WTC11 (cell line): ENCODE measurements around the gene GATD1. TPM values are rescaled to one million over a fixed set of nuclear protein-coding genes. Genes with fewer than 3 reads are reported as not detected.

Experiments used
- ATAC-seq: fragments of 200-7000 bp; cut with Tn5 transposase; 2 replicates; pipeline ENCODE4 v1.10.0; 2021; ENCODE audit warnings: mild to moderate bottlenecking, moderate library complexity
- Bru-seq: library from RNA; stranded (reverse); fragments of 400-500 nt; gene quantifications from one replicate; lab custom pipeline; 2021; lab: Mats Ljungman, UMichigan
- CTCF ChIA-PET: fragments of 300-600 bp; sonication (Branson Sonifier 250); formaldehyde crosslinking; loops from one replicate; lab custom pipeline; 2021; ENCODE audit warnings: antibody characterized with exemption; lab: Charles Lee
- POLR2A ChIA-PET: fragments of 350-600 bp; sonication (Branson Sonifier 250); formaldehyde crosslinking; loops from one replicate; lab custom pipeline; 2021; ENCODE audit warnings: antibody characterized with exemption; lab: Charles Lee
- DNase-seq: peaks from one replicate; pipeline ENCODE4 v3.0.0; 2021; ENCODE audit warnings: low spot score
- H3K27ac Mint-ChIP-seq: 2 replicates; pipeline ENCODE4 v1.8.0; 2021; ENCODE audit warnings: mixed read lengths
- H3K27me3 Mint-ChIP-seq: 2 replicates; pipeline ENCODE4 v1.8.0; 2021; ENCODE audit warnings: low read depth, mild to moderate bottlenecking, moderate library complexity, mixed read lengths
- H3K36me3 Mint-ChIP-seq: 2 replicates; pipeline ENCODE4 v1.8.0; 2021; ENCODE audit warnings: mixed read lengths
- H3K4me1 Mint-ChIP-seq: 2 replicates; pipeline ENCODE4 v1.8.0; 2022; ENCODE audit warnings: mixed read lengths
- H3K4me3 Mint-ChIP-seq: 2 replicates; pipeline ENCODE4 v1.8.0; 2021; ENCODE audit warnings: mild to moderate bottlenecking, moderate library complexity, mixed read lengths
- H3K9me3 Mint-ChIP-seq: 2 replicates; pipeline ENCODE4 v1.8.0; 2021; ENCODE audit warnings: mixed read lengths
- ATF1 ChIP-seq: sonication (generic); formaldehyde crosslinking; IDR thresholded peaks from 2 replicates; pipeline ENCODE4 v1.8.1; 2023; ENCODE audit warnings: mild to moderate bottlenecking, moderate library complexity, missing genetic modification reagents
- CBFB ChIP-seq: sonication (generic); formaldehyde crosslinking; IDR thresholded peaks from 2 replicates; pipeline ENCODE4 v1.8.1; 2022; ENCODE audit warnings: mild to moderate bottlenecking, low read depth, missing genetic modification reagents
- CDX4 ChIP-seq: fragments of 250-450 bp; sonication (Bioruptor Pico); IDR thresholded peaks from 2 replicates; pipeline ENCODE4 v1.9.0; 2021; ENCODE audit warnings: moderate library complexity, mild to moderate bottlenecking, inconsistent platforms, borderline replicate concordance
- CREM ChIP-seq: sonication (generic); formaldehyde crosslinking; IDR thresholded peaks from 2 replicates; pipeline ENCODE4 v1.8.1; 2022; ENCODE audit warnings: mild to moderate bottlenecking, missing genetic modification reagents, moderate library complexity
- E2F5 ChIP-seq: sonication (generic); formaldehyde crosslinking; IDR thresholded peaks from 2 replicates; pipeline ENCODE4 v1.8.1; 2022; ENCODE audit warnings: mild to moderate bottlenecking, moderate library complexity, missing genetic modification reagents
- ELF4 ChIP-seq: sonication (generic); formaldehyde crosslinking; IDR thresholded peaks from 2 replicates; pipeline ENCODE4 v1.8.1; 2022; ENCODE audit warnings: low read depth, mild to moderate bottlenecking, moderate library complexity, missing genetic modification reagents
- FOXP4 ChIP-seq: sonication (generic); formaldehyde crosslinking; IDR thresholded peaks from 2 replicates; pipeline ENCODE4 v1.8.0; 2022; ENCODE audit warnings: mild to moderate bottlenecking, missing genetic modification reagents
- GABPB1 ChIP-seq: sonication (generic); formaldehyde crosslinking; IDR thresholded peaks from 2 replicates; pipeline ENCODE4 v1.8.1; 2023; ENCODE audit warnings: mild to moderate bottlenecking, missing genetic modification reagents
- HMGXB4 ChIP-seq: sonication (generic); formaldehyde crosslinking; IDR thresholded peaks from 2 replicates; pipeline ENCODE4 v1.8.1; 2023; ENCODE audit warnings: mild to moderate bottlenecking, moderate library complexity, missing genetic modification reagents
- IRF1 ChIP-seq: sonication (generic); formaldehyde crosslinking; IDR thresholded peaks from 2 replicates; pipeline ENCODE4 v1.8.0; 2023; ENCODE audit warnings: missing genetic modification reagents
- JUN ChIP-seq: sonication (generic); formaldehyde crosslinking; IDR thresholded peaks from 2 replicates; pipeline ENCODE4 v1.8.0; 2023; ENCODE audit warnings: mild to moderate bottlenecking, missing genetic modification reagents
- MAX ChIP-seq: sonication (generic); formaldehyde crosslinking; IDR thresholded peaks from 2 replicates; pipeline ENCODE4 v1.8.0; 2022; ENCODE audit warnings: mild to moderate bottlenecking, missing genetic modification reagents
- MYBL2 ChIP-seq: sonication (generic); formaldehyde crosslinking; IDR thresholded peaks from 2 replicates; pipeline ENCODE4 v1.8.1; 2023; ENCODE audit warnings: mild to moderate bottlenecking, moderate library complexity, missing genetic modification reagents
- NFE2L1 ChIP-seq: sonication (generic); formaldehyde crosslinking; IDR thresholded peaks from 2 replicates; pipeline ENCODE4 v1.8.1; 2023; ENCODE audit warnings: missing genetic modification reagents
- PREB ChIP-seq: sonication (generic); formaldehyde crosslinking; IDR thresholded peaks from 2 replicates; pipeline ENCODE4 v1.8.1; 2022; ENCODE audit warnings: mild to moderate bottlenecking, missing genetic modification reagents, moderate library complexity, borderline replicate concordance
- RELA ChIP-seq: sonication (generic); formaldehyde crosslinking; IDR thresholded peaks from 2 replicates; pipeline ENCODE4 v1.8.1; 2022; ENCODE audit warnings: missing genetic modification reagents, mild to moderate bottlenecking, borderline replicate concordance
- SP1 ChIP-seq: sonication (generic); formaldehyde crosslinking; conservative IDR thresholded peaks from 2 replicates; pipeline ENCODE4 v1.8.1; 2022; ENCODE audit warnings: missing genetic modification reagents
- TCF7 ChIP-seq: sonication (generic); formaldehyde crosslinking; IDR thresholded peaks from 2 replicates; pipeline ENCODE4 v1.8.0; 2022; ENCODE audit warnings: mild to moderate bottlenecking, low read depth, missing genetic modification reagents, moderate library complexity
- TEAD1 ChIP-seq: sonication (generic); formaldehyde crosslinking; IDR thresholded peaks from 2 replicates; pipeline ENCODE4 v1.8.0; 2022; ENCODE audit warnings: mild to moderate bottlenecking, missing genetic modification reagents
- USF2 ChIP-seq: sonication (generic); formaldehyde crosslinking; IDR thresholded peaks from 2 replicates; pipeline ENCODE4 v1.8.1; 2023; ENCODE audit warnings: mild to moderate bottlenecking, missing genetic modification reagents, moderate library complexity
- ZNF121 ChIP-seq: sonication (generic); formaldehyde crosslinking; IDR thresholded peaks from 2 replicates; pipeline ENCODE4 v1.8.0; 2023; ENCODE audit warnings: missing genetic modification reagents
- ZNF425 ChIP-seq: fragments of 250-450 bp; sonication (Bioruptor Pico); conservative IDR thresholded peaks from 2 replicates; pipeline ENCODE4 v1.9.0; 2021; ENCODE audit warnings: mild to moderate bottlenecking
- long read RNA-seq, 3 experiments: library from RNA in 1 of 3; library from capped mRNA in 1 of 3; library from polyadenylated mRNA in 1 of 3; unstranded in 2 of 3; stranded (forward) in 1 of 3; transcript quantifications; one replicate each; pipeline ENCODE4 v2.0.0, GENCODE V29; 2021
- total RNA-seq: library from RNA; stranded (reverse); gene quantifications from 3 replicates; pipeline ENCODE4 v1.2.3, GENCODE V29; 2021

GATD1 gene
- total RNA-seq (81.9 to 87.6 TPM (median 87.5 TPM) in 3 replicates), Bru-seq, nascent RNA (percentile 69 among the genes with signal in this experiment)
- long read RNA-seq, experiment 1, full-length matches to known transcripts = 3 of 11 reads
- long read RNA-seq, experiment 1, partial matches to known transcripts = 0 of 11 reads
- long read RNA-seq, experiment 1, other reads (novel, unspliced or antisense) = 8 of 11 reads
- long read RNA-seq, experiment 2, full-length matches to known transcripts = 1 of 35 reads
- long read RNA-seq, experiment 2, partial matches to known transcripts = 1 of 35 reads
- long read RNA-seq, experiment 2, other reads (novel, unspliced or antisense) = 33 of 35 reads
- long read RNA-seq, experiment 3, full-length matches to known transcripts = 1 of 9 reads
- long read RNA-seq, experiment 3, partial matches to known transcripts = 0 of 9 reads
- long read RNA-seq, experiment 3, other reads (novel, unspliced or antisense) = 8 of 9 reads

GRCh38 chr11:777288-778255 lies at the start of gene GATD1:
Gene GATD1 (minus strand): TSS chr11:777487. CDS start chr11:777462, 25 bp downstream.
- no peaks in the 10 kb centered on the region for H3K27me3 Mint-ChIP-seq
- H3K36me3 Mint-ChIP-seq = peaks cover 9% of the 10 kb centered on the region; the same call in 1 of the 2 replicates
- ChIA-PET CTCF (interaction anchor here (0.7 to 2.3 kb wide), 14 partner anchors 9 to 169 kb away, joined by 3 to 12 read pairs (median 4); partner anchors contain the start of genes CEND1, PNPLA2, TALDO1 and TMEM80), POLR2A (interaction anchor here (0.6 to 2.3 kb wide), 8 partner anchors 14 to 145 kb away, joined by 3 to 10 read pairs (median 4); partner anchors contain the start of genes PIDD1 and TALDO1)
- H3K27ac Mint-ChIP-seq = peak within 1 kb of the TSS; percentile 83
- H3K9me3 Mint-ChIP-seq = no peaks in the 10 kb centered on the region
- DNase-seq (peak; percentile 94), ATAC-seq (peak; percentile 71)
- peaks cover 25% of the 10 kb centered on the region for H3K4me1 Mint-ChIP-seq
- H3K4me3 Mint-ChIP-seq = peak within 1 kb of the TSS; percentile 88
- peak; percentile 79; the same call in 1 of the 2 replicates for TF ChIP-seq HMGXB4 (CRISPR knock-in tag)
- TF ChIP-seq CREM (CRISPR knock-in tag) = peak; percentile 80
- TF ChIP-seq CDX4 (CRISPR knock-in tag) = no peak
- peak; percentile 4; the same call in 1 of the 2 replicates for TF ChIP-seq GABPB1 (CRISPR knock-in tag)
- TF ChIP-seq MAX (CRISPR knock-in tag) = peak; percentile 40; the same call in 1 of the 2 replicates
- peak; percentile 69 for TF ChIP-seq SP1
- peak; percentile 64; the same call in 1 of the 2 replicates for TF ChIP-seq TCF7 (CRISPR knock-in tag)
- TF ChIP-seq ZNF425 (CRISPR knock-in tag) = no peak
- no peak for TF ChIP-seq PREB (CRISPR knock-in tag)
- TF ChIP-seq JUN (CRISPR knock-in tag) = 0 out of 2 replicates have a peak, but pooled peaks have one; percentile 2
- TF ChIP-seq FOXP4 (CRISPR knock-in tag) = peak; percentile 81; the same call in 1 of the 2 replicates
- TF ChIP-seq ZNF121 (CRISPR knock-in tag) = no peak
- TF ChIP-seq E2F5 (CRISPR knock-in tag) = peak; percentile 91
- TF ChIP-seq TEAD1 (CRISPR knock-in tag) = peak; percentile 66; the same call in 1 of the 2 replicates
- TF ChIP-seq MYBL2 (CRISPR knock-in tag) = 0 out of 2 replicates have a peak, but pooled peaks have one; percentile 53
- TF ChIP-seq USF2 (CRISPR knock-in tag) = peak; percentile 99
- peak; percentile 34; the same call in 1 of the 2 replicates for TF ChIP-seq RELA
- peak; percentile 51; the same call in 1 of the 2 replicates for TF ChIP-seq ELF4
- TF ChIP-seq NFE2L1 (CRISPR knock-in tag) = peak; percentile 41; the same call in 1 of the 2 replicates
- TF ChIP-seq ATF1 (CRISPR knock-in tag) = peak; percentile 65
- TF ChIP-seq CBFB (CRISPR knock-in tag) = 0 out of 2 replicates have a peak, but pooled peaks have one; percentile 44
- no peak; the same call in 1 of the 2 replicates for TF ChIP-seq IRF1 (CRISPR knock-in tag)
